Measurements from ENCODE around the gene SLC48A1. TPM values are rescaled to one million over a fixed set of nuclear protein-coding genes. Genes with fewer than 3 reads are reported as not detected.

Gene SLC48A1
- total RNA-seq, 1 experiment from 2014 or later, result 20.0 TPM

GRCh38 chr12:47791351-47791746 is 18.3 kb downstream of the SLC48A1 start:
- H2AFZ ChIP-seq (ENCODE audit: low read depth, low read length, poor library complexity, severe bottlenecking), result no peak overlapping the region

More at GRCh38 chr12:47791351-47791746, 18.3 kb downstream of the SLC48A1 start:
- H3K4me2 ChIP-seq (ENCODE audit: low read length), result no peak overlapping the region
- H3K9me2 ChIP-seq (ENCODE audit: insufficient read depth), result no peaks in the 10 kb centered on the region
- RAD21 ChIA-PET (ENCODE audit: low non-redundant PET in 1 of 2, low total read pairs in 2 of 2, uncharacterized antibody in 2 of 2, unreplicated experiment in 2 of 2), result no interaction called here
- intact Hi-C loops (cut with micrococcal nuclease), result no loop called here
- ATAC-seq (no peak), DNase-seq (ENCODE audit: low read depth, low spot score) (no peak)
- POLR2A ChIA-PET, result no interaction called here
- no peak overlapping the region for H3K27ac ChIP-seq (ENCODE audit: low read depth, low read length)
- no peaks in the 10 kb centered on the region for H3K27me3 ChIP-seq (ENCODE audit: insufficient read depth, low read length)
- no peaks in the 10 kb centered on the region for H4K20me1 ChIP-seq (ENCODE audit: insufficient read depth)
- H3K9me3 ChIP-seq (ENCODE audit: control insufficient read depth in 1 of 2, insufficient read depth in 1 of 2, low read depth in 1 of 2, low read length in 2 of 2), result no peaks in the 10 kb centered on the region
- CTCF ChIA-PET, result interaction anchor here (1.2 to 2.1 kb wide), 2 partner anchors 12 to 47 kb away, joined by 3 to 9 read pairs; no protein-coding TSS in a partner anchor
- no TSS peak for BruUV-seq (replicated peaks)
- no peaks in the 10 kb centered on the region for H3K79me2 ChIP-seq (ENCODE audit: insufficient read depth, low read length)
- H3K9ac ChIP-seq (ENCODE audit: low read length), result no peak overlapping the region
- peaks cover 16 to 17% of the 10 kb centered on the region in 2 experiments; a peak in 3 of 4 replicates for H3K36me3 ChIP-seq (ENCODE audit: control insufficient read depth in 1 of 2, insufficient read depth in 2 of 2, low read length in 2 of 2)
- TF ChIP-seq SRF (IDR thresholded peaks at IDR 0.05; ENCODE audit: low read depth) (no peak), TCF7L2 (IDR thresholded peaks at IDR 0.05; ENCODE audit: borderline replicate concordance, extremely low read depth, insufficient read depth, insufficient read length) (no peak), RAD21 (IDR thresholded peaks at IDR 0.05; ENCODE audit: low read depth) (no peak), SP1 (IDR thresholded peaks at IDR 0.05; ENCODE audit: low read depth) (no peak), EGR1 (IDR thresholded peaks at IDR 0.05; ENCODE audit: low read depth) (no peak), REST (IDR thresholded peaks at IDR 0.05; ENCODE audit: low read depth) (no peak), ATF3 (IDR thresholded peaks at IDR 0.05) (no peak), ZNF274 (IDR thresholded peaks at IDR 0.05; ENCODE audit: low read depth, low read length) (no peak), FOSL1 (IDR thresholded peaks at IDR 0.05; ENCODE audit: low read depth) (no peak), YY1 (IDR thresholded peaks at IDR 0.05; ENCODE audit: extremely low read depth, insufficient replicate concordance, low read depth, low read length) (no peak), CEBPB (IDR thresholded peaks at IDR 0.05; ENCODE audit: low read depth) (no peak), ZBTB33 (IDR thresholded peaks at IDR 0.05; ENCODE audit: extremely low read depth, insufficient replicate concordance, low read length) (no peak)
- H3K4me3 ChIP-seq (replicated peaks in 1 of 2; ENCODE audit: low read depth in 1 of 2, low read length in 2 of 2), result no peak overlapping the region
- H3K4me1 ChIP-seq (ENCODE audit: control insufficient read depth in 1 of 2, insufficient read depth in 2 of 2, low read length in 2 of 2), result no peaks in the 10 kb centered on the region
